ENCODE data around the gene WDR35.

The WDR35 gene

GRCh38 chr2:20008703-20009102 is 18.8 kb upstream of the WDR35 start:
- H3K4me3 ChIP-seq (ENCODE audit: low read depth in 1 of 2, low read length in 1 of 2): no peak overlapping the region
- no peak for TF ChIP-seq CTCF (IDR thresholded peaks at IDR 0.05)
- H3K4me1 ChIP-seq (ENCODE audit: control insufficient read depth in 1 of 2, insufficient read depth in 1 of 2, low read depth in 1 of 2, low read length in 1 of 2): peaks cover 0 to 11% of the 10 kb centered on the region in 2 experiments
- peaks cover 65% of the 10 kb centered on the region for H3K27me3 ChIP-seq
- H3K36me3 ChIP-seq: no peaks in the 10 kb centered on the region
- H3K9me3 ChIP-seq: no peaks in the 10 kb centered on the region
- H3K27ac ChIP-seq: no peak overlapping the region

GRCh38 chr2:20005891-20006470 is 16.1 kb upstream of the WDR35 start:
- no peak overlapping the region for H3K4me3 ChIP-seq (ENCODE audit: low read depth in 1 of 2, low read length in 1 of 2)
- H3K36me3 ChIP-seq: no peaks in the 10 kb centered on the region
- H3K9me3 ChIP-seq: no peaks in the 10 kb centered on the region
- H3K27ac ChIP-seq: no peak overlapping the region
- H3K27me3 ChIP-seq: peaks cover 61% of the 10 kb centered on the region
- no peaks in the 10 kb centered on the region for H3K4me1 ChIP-seq (ENCODE audit: control insufficient read depth in 1 of 2, insufficient read depth in 1 of 2, low read depth in 1 of 2, low read length in 1 of 2)
- no peak for TF ChIP-seq CTCF (IDR thresholded peaks at IDR 0.05)

- Histone ChIP-seq H3K4me1 (ENCODE audit: control insufficient read depth in 1 of 2, insufficient read depth in 1 of 2, low read depth in 1 of 2, low read length in 1 of 2) (no peaks in the 10 kb centered on the region), H3K36me3 (no peaks in the 10 kb centered on the region), H3K9me3 (no peaks in the 10 kb centered on the region), H3K27me3 (peaks cover 61% of the 10 kb centered on the region), H3K27ac (no peak overlapping the region), H3K4me3 (ENCODE audit: low read depth in 1 of 2, low read length in 1 of 2) (no peak overlapping the region)
- no peak for TF ChIP-seq CTCF (IDR thresholded peaks at IDR 0.05)
These were observed 15.2 kb upstream of the WDR35 start for GRCh38 chr2:20005067-20005627.

- Histone ChIP-seq H3K27ac (no peak overlapping the region), H3K27me3 (peaks cover 38% of the 10 kb centered on the region), H3K36me3 (no peaks in the 10 kb centered on the region), H3K4me3 (ENCODE audit: low read depth in 1 of 2, low read length in 1 of 2) (no peak overlapping the region), H3K9me3 (no peaks in the 10 kb centered on the region), H3K4me1 (ENCODE audit: control insufficient read depth in 1 of 2, insufficient read depth in 1 of 2, low read depth in 1 of 2, low read length in 1 of 2) (no peaks in the 10 kb centered on the region)
- no peak for TF ChIP-seq CTCF (IDR thresholded peaks at IDR 0.05)
These were observed 11.5 kb upstream of the WDR35 start for GRCh38 chr2:20001361-20001863.

GRCh38 chr2:19993731-19994130 is 3.8 kb upstream of the WDR35 start:
- H3K4me3 ChIP-seq (ENCODE audit: low read depth in 1 of 2, low read length in 1 of 2): no peak overlapping the region
- peaks cover 48% of the 10 kb centered on the region for H3K27me3 ChIP-seq
- H3K36me3 ChIP-seq: no peaks in the 10 kb centered on the region
- no peak for TF ChIP-seq CTCF (IDR thresholded peaks at IDR 0.05)
- H3K9me3 ChIP-seq: no peaks in the 10 kb centered on the region
- peaks cover 14% of the 10 kb centered on the region in 2 experiments for H3K4me1 ChIP-seq (ENCODE audit: control insufficient read depth in 1 of 2, insufficient read depth in 1 of 2, low read depth in 1 of 2, low read length in 1 of 2)
- no peak overlapping the region for H3K27ac ChIP-seq
